ENCODE data around the gene CENPB. TPM values are rescaled to one million over a fixed set of nuclear protein-coding genes. Genes with fewer than 3 reads are reported as not detected.

The CENPB gene
- total and polyA plus RNA-seq, 8 donors, result 30.2 to 46.5 (median 39.3) TPM

DNA sequence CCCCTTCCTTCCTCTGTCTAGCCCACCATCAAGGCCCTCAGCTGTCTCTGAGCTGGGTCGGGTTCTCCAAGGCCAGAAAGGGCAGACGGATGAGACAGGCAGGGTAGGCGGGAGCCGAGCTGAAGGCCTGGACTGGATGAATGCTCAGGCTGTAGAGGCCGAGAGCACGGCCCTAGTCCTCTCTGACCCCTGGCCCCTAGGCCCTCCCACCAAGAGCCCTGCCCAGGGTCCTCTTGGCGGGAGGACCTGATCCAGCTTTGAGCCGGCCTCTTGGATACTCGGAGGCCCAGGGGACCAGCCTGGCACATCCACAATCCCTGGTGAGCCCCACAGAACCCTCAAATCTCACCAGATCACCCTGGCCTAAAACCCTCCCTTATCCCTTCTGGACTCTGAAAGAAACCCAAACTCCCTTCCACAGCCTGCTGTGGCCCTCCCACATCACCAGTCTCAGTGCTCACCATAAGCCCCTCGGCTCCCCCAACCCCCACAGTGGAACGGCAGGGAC, 27.2 kb downstream of the CENPB start:
- ATAC-seq (no peak), FAIRE-seq (no peak), DNase-seq (peak in 1 of 6 donors; percentile 39)
- intact Hi-C loops (cut with DNase I), result loop anchor here in 1 of 3 donors (10.0 kb wide), 1 partner anchor 325 kb away; no protein-coding TSS in a partner anchor
- H3K9me3 ChIP-seq, result no peaks in the 10 kb centered on the region
- H3K4me1 ChIP-seq, result no peaks in the 10 kb centered on the region
- TF ChIP-seq, protein P1, sequence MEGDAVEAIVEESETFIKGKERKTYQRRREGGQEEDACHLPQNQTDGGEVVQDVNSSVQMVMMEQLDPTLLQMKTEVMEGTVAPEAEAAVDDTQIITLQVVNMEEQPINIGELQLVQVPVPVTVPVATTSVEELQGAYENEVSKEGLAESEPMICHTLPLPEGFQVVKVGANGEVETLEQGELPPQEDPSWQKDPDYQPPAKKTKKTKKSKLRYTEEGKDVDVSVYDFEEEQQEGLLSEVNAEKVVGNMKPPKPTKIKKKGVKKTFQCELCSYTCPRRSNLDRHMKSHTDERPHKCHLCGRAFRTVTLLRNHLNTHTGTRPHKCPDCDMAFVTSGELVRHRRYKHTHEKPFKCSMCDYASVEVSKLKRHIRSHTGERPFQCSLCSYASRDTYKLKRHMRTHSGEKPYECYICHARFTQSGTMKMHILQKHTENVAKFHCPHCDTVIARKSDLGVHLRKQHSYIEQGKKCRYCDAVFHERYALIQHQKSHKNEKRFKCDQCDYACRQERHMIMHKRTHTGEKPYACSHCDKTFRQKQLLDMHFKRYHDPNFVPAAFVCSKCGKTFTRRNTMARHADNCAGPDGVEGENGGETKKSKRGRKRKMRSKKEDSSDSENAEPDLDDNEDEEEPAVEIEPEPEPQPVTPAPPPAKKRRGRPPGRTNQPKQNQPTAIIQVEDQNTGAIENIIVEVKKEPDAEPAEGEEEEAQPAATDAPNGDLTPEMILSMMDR (IDR thresholded peaks at IDR 0.05), result no peak
- WGBS, 2 donors, result 86 to 89% methylated on average over 11 of the region's 11 CpGs
- no peak overlapping the region for H3K4me3 ChIP-seq
- no peak overlapping the region for H3K27ac ChIP-seq
- no peaks in the 10 kb centered on the region for H3K36me3 ChIP-seq
- no peaks in the 10 kb centered on the region for H3K27me3 ChIP-seq

DNA sequence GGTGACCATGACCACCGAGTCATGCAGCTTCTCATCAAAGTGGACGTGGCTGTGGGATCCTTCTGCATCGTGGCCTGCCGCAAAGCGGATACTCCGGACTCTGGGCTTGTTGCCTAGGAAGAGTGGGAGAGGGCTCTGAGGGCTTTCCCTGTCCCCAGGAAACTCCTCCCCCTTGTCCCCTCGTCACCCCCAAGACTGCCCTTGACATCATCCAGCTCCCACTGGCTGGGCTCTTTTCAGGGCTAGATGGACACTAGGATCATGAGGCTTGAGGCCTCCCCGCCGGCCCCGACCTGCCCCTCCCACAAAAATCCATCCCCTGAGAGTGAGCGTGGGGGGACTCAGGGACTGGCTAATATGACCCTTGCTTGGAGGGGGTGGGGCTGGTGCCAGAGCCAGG, 28.0 kb downstream of the CENPB start:
- intact Hi-C loops (cut with DNase I), result loop anchor here in 1 of 3 donors (10.0 kb wide), 1 partner anchor 326 kb away; no protein-coding TSS in a partner anchor
- DNase-seq (peak in 1 of 6 donors; percentile 49), FAIRE-seq (no peak), ATAC-seq (no peak)
- Histone ChIP-seq H3K4me3 (no peak overlapping the region), H3K36me3 (no peaks in the 10 kb centered on the region), H3K9me3 (no peaks in the 10 kb centered on the region), H3K4me1 (no peaks in the 10 kb centered on the region), H3K27me3 (no peaks in the 10 kb centered on the region), H3K27ac (no peak overlapping the region)
- 87 to 94% methylated on average over 11 of the region's 11 CpGs for WGBS, 2 donors
- TF ChIP-seq, protein P1 (IDR thresholded peaks at IDR 0.05), result no peak

DNA sequence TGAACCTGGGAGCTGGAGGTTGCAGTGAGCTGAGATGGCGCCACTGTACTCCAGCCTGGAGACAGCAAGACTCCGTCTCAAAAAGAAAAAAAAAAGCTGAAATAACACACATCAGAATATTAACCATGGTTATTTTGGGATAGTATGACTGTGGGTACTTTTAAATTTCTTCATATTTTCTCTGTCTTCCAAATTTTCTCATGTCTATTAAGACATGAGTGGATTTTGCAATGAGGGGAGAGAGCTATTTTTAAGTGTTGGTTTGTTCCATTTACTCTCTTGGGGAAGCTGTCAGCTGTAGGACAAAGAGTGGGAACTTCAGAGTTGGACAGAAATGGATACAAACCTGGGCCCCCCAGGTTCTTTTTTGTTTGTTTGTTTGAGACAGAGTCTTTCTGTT, 29.3 kb downstream of the CENPB start:
- intact Hi-C loops (cut with DNase I), result loop anchor here in 1 of 3 donors (10.0 kb wide), 1 partner anchor 328 kb away; no protein-coding TSS in a partner anchor
- TF ChIP-seq, protein P1 (IDR thresholded peaks at IDR 0.05), result no peak
- H3K4me1 ChIP-seq, result no peaks in the 10 kb centered on the region
- H3K9me3 ChIP-seq, result no peaks in the 10 kb centered on the region
- H3K36me3 ChIP-seq, result no peaks in the 10 kb centered on the region
- H3K27ac ChIP-seq, result no peak overlapping the region
- DNase-seq (no peak), ATAC-seq (no peak), FAIRE-seq (no peak)
- H3K4me3 ChIP-seq, result no peak overlapping the region
- no peaks in the 10 kb centered on the region for H3K27me3 ChIP-seq
- WGBS, 2 donors, result 88 to 100% methylated on average over 2 of the region's 2 CpGs

DNA sequence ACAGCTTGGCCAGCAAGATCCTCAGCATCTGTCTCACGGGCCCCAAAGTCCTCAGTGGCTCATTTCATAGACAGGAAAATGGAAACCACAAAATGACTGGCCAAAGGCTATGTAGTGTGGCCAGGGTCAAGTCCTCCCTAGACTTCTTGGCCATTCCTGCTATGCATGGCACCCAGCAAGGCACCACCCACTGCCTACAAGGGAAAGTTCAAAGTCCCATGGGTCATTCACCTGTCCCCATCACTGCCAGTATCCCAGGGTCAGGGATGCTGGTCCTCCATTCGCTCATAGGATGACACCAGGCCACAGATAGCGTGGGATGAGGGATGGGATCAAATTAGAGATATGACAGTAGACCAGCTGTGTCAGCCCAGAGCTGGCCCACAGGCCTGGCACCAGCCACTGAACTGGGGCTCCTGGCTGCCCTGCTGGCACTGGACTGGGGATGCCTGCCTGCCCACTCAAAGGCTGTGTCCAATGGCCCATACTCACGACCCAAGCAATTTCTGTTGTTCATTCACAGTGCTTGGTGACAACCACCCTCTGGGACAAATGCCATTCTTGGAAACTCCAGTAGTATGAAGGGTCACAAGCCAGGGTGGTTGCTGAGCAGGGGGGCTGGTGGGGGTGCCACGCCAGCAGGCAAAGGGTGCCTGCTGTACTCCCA, 30.6 kb downstream of the CENPB start:
- Histone ChIP-seq H3K27me3 (no peaks in the 10 kb centered on the region), H3K27ac (no peak overlapping the region), H3K9me3 (no peaks in the 10 kb centered on the region), H3K4me1 (peaks cover 0 to 5% (median 0%) of the 10 kb centered on the region in 3 donors), H3K36me3 (no peaks in the 10 kb centered on the region), H3K4me3 (no peak overlapping the region)
- DNase-seq, result peak in 1 of 6 donors; percentile 26
- ATAC-seq, result no peak
- intact Hi-C loops (cut with DNase I), result loop anchor here in 1 of 3 donors (10.0 kb wide), 1 partner anchor 329 kb away; no protein-coding TSS in a partner anchor
- FAIRE-seq, result no peak
- TF ChIP-seq, protein P1 (IDR thresholded peaks at IDR 0.05), result no peak
- 76 to 80% methylated on average over 5 of the region's 5 CpGs for WGBS, 2 donors

DNA sequence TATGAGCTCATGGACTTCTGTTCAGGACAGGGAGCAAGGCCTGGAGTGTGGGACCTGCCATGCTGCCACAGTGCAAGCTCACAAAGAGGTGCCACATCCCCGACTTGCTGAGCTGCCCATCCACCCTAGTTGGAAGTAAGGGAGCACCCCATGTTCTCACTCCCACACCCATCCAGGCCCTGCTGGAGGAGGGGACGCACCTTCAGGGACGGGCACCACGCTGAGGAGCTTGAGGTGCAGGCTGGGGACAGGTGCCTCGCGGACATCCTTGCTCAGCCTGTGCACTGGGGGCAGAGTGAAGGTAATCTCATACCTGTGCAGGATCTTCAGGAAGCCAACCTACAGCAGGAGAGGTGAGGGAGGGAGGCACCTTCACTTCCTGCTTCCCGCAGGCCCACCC, 31.3 kb downstream of the CENPB start:
- DNase-seq (no peak), FAIRE-seq (no peak), ATAC-seq (no peak)
- Histone ChIP-seq H3K9me3 (no peaks in the 10 kb centered on the region), H3K4me1 (peaks cover 0 to 5% (median under 1%) of the 10 kb centered on the region in 3 donors), H3K27me3 (peaks cover 0 to 6% (median 0%) of the 10 kb centered on the region in 4 donors), H3K36me3 (no peaks in the 10 kb centered on the region), H3K27ac (no peak overlapping the region), H3K4me3 (no peak overlapping the region)
- TF ChIP-seq, protein P1 (IDR thresholded peaks at IDR 0.05), result no peak
- intact Hi-C loops (cut with DNase I), result loop anchor here in 1 of 3 donors (10.0 kb wide), 1 partner anchor 330 kb away; no protein-coding TSS in a partner anchor
- WGBS, 2 donors, result 83 to 87% methylated on average over 5 to 7 of the region's 7 CpGs
